ENCODE measurements around the gene WDR62.
"Not testable (repeated sequence)": the region's sequence is repeated elsewhere in the genome, so short reads cannot be mapped to it uniquely, and the experiment has no call there.

The WDR62 gene

DNA sequence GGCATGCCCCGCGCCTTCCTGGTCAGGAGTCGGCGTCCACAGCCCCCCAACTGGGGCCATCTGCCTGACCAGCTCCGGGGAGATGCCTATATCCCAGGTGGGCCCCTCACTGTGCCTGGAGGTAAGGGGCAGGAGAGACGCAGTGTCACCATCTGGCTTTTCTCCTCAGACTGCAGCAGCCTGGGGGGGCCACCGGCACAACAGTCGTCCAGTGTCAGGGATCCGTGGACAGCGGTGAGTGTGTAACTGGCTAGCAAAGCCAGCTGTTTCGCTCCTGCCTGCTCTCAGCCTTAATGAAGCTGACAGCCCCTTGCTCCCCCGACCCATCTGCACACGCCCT lies 56.5 kb downstream of the WDR62 start:
- DNase-seq (ENCODE audit: low spot score), result no peak

DNA sequence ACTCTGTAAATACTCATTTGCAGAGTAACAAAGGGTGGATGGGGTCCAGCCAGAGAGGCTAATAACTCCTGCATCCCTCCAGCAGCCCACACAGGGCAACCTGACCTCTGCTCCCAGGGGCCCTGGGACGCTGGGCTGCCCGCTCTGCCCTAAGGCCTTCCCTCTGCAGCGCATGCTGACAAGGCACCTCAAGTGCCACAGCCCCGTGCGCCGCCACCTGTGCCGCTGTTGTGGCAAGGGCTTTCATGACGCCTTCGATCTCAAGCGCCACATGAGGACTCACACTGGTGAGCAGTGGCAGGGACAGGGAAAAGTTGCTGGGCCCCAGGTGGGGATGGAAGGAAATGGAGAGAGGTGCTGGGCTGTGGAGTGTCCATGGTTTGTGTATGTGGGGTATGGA lies 58.0 kb downstream of the WDR62 start:
- no peak for DNase-seq (ENCODE audit: low spot score)

DNA sequence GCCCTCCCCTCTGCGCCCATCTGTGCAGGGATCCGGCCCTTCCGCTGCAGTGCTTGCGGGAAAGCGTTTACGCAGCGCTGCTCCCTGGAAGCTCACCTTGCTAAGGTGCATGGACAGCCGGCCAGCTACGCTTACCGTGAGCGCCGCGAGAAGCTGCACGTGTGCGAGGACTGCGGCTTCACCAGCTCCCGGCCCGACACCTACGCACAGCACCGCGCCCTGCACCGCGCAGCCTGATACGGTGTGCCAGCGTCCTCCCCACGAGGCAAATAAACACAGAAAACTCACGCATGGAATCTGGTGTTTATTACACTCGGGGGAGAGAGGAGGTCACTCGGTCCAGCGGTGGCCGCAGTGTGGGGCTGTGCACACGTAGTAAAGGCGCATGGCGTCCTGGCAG lies 58.7 kb downstream of the WDR62 start:
- no peak for DNase-seq (ENCODE audit: low spot score)

DNA sequence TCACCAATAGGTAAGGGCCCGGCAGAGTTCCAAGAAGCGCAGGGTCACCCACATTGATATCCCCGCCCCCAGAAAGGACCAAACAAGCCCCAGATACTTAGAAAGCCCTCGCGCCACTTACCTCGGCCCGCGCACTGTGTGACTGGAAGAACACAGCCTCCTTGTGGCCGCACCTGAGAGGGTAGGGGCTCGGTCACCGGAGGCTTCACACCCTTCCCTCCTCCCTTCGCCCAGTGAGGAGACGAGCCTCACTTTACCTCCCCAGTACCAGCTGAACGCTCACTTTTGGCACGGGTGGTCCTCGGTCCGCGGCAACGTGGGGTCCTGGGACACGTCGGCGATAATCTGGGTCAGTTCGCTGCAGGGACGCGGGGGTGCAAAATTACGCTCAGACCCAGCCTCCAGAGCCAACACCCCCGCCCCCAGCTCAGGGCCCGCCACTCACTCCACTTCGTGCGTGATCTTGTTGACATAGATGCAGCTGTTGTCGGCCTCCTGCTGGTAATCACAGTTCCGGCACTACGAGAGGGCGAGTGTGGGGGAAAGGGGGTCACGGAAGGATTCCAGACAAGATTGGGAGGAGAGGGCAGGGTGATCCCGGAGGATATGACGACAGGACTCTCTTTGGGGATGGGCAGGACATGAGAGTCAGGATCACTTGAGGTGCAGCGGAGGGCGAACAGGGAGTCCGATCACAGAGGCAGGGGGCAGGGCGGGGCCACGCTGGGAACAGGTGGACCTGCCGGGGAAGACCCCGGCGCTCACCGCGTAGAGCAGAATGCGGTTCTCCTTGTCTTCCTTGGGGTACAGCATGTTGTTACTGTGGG lies 59.4 kb downstream of the WDR62 start:
- DNase-seq (ENCODE audit: low spot score), result peak; percentile 39

DNA sequence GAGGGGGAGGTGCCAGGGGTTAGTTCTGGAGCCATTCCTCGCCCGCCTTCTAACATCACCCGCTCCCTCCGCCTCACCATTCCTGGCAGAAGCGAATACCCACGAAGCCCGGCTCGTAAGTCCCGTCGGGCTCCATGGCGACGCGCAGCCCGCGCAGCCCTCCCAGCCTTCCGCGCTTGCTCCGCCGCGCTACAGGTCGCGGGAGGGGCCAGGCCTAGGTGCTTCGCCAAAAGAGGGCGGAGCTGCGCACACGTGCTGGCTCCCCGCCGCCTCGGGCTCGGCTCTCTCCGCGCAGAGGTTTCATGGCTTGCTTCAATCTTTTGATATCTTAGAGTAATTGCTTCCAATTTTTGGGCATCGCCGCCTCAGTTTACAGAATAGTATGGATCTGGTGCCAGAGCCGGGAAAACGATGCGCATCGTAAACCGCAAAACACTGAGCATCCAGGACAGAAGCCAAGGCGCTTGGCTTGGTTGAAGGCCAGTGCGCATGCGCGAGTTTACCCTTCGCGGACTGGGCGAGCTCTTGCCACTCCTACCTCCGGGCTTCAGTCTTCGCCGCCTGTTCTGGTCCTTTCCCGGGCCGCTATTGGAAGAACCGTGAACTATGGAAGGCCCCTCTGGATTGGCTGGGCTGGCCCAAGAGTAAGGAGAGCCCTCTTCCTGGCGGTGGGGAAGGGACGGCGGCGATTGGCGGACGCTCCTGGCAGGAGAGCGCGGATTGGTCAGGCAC lies 60.2 kb downstream of the WDR62 start, which contains the start of gene POLR2I:
Gene POLR2I (minus strand): TSS at position 155 of the 732 bp plus-strand sequence. CDS start 19 bp downstream, at position 136.
- DNase-seq (ENCODE audit: low spot score), result peak; percentile 100

DNA sequence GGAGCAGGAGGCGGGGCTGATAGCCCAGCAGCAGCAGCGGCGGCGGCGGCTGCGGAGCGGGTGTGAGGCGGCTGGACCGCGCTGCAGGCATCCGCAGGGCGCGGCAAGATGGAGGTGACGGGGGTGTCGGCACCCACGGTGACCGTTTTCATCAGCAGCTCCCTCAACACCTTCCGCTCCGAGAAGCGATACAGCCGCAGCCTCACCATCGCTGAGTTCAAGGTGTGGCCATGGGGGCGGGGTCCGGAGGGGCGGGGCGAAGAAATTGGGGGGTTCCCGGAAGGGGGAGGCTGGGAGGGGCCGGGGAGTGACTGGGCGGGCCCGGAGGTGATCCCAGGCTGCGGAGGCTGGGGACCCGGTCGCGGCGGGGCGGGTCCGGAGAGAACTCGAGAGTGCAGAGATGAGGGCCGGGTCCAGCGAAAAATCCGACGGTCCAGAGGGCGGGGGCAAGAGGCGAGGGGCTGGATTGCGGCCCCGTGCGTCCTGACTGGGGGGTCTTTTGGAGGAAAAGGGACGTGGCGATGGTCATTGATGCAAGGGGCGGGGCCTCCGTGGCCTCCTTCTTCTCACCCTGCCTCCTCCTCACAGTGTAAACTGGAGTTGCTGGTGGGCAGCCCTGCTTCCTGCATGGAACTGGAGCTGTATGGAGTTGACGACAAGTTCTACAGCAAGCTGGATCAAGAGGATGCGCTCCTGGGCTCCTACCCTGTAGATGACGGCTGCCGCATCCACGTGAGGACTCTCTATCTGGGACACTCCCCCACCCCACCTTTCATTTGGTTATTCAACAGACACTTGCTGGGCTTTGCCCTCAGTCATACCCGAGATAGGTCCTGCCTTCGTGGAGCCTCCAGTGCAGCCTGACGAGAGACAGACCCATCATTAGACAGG lies 61.0 kb downstream of the WDR62 start, which contains the start of gene TBCB:
Gene TBCB (plus strand): TSS at position 16 of the 891 bp plus-strand sequence. CDS start 93 bp downstream, at position 109.
- no peak for DNase-seq (ENCODE audit: low spot score)

GRCh38 chr19:36116344-36116637 lies 61.6 kb downstream of the WDR62 start:
- DNase-seq (ENCODE audit: low spot score), result no peak

GRCh38 chr19:36120092-36120983 lies 65.6 kb downstream of the WDR62 start:
- DNase-seq (ENCODE audit: low spot score), result no peak

GRCh38 chr19:36120984-36121358 lies 66.3 kb downstream of the WDR62 start:
- no peak for DNase-seq (ENCODE audit: low spot score)

DNA sequence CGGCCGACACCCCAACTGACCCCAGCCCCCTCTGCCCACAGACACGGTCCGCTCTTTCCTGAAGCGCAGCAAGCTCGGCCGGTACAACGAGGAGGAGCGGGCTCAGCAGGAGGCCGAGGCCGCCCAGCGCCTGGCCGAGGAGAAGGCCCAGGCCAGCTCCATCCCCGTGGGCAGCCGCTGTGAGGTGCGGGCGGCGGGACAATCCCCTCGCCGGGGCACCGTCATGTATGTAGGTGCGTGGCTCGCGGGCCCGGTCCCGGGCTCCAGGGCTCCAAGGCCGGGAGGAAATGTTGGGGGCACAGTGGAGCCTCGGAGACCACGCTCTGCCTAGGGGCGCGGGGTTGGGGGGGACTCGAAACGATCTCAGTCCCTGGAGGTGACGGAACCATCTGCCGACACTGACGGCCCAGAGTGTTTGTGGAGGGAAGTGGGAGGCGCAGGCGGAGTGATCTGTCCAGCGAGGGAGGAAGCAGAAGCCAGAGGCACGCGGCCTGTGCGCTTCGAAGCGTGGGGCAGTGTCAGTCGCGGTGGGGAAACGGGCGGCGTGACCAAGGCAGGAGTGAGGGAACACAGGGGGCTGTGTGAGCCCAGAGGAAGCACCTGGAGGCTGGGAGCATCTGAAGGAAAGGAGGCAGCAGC lies 66.9 kb downstream of the WDR62 start:
- no peak for DNase-seq (ENCODE audit: low spot score)

DNA sequence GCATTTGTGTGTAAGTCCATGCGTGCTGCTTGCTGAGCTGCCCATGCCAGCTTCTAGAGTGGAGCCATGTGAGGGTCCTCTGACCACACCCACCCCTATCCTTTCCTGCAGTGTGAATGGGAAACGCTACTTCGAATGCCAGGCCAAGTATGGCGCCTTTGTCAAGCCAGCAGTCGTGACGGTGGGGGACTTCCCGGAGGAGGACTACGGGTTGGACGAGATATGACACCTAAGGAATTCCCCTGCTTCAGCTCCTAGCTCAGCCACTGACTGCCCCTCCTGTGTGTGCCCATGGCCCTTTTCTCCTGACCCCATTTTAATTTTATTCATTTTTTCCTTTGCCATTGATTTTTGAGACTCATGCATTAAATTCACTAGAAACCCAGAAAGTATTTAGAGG lies 70.9 kb downstream of the WDR62 start:
- no peak for DNase-seq (ENCODE audit: low spot score)

DNA sequence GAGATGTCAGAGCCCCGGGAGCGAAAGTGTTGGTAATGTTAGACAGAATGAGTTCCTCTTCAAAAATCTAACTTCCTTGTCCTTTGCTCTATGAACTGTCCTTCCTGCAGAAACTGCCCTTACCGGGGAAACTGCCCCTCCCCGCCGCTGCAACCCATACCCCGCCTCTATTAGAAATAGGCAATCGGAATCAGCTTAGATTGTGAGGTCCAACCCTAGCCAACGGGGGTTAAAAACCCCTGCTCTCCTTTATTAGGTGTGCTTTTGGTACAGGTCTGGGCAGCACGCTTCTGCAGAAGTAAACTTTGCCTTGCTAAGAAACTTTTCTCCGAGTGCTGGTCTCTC lies 73.7 kb downstream of the WDR62 start:
- DNase-seq (ENCODE audit: low spot score), result no peak

DNA sequence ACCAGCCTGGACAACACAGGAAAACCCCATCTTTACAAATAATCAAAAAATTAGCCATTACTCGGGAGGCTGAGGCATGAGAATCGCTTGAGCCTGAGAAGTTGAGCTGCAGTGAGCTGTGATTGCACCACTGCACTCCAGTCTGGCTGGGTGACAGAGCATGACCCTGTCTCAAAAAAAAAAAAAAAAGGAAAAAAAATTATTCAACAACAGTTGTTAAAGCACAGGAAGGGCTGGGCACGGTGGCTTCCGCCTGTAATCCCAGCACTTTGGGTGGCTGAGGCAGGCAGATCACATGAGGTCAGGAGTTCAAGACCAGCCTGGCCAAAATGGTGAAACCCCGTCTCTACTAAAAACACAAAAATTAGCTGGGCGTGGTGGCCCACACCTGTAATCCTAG lies 76.5 kb downstream of the WDR62 start:
- DNase-seq (ENCODE audit: low spot score), result not testable (repeated sequence)

DNA sequence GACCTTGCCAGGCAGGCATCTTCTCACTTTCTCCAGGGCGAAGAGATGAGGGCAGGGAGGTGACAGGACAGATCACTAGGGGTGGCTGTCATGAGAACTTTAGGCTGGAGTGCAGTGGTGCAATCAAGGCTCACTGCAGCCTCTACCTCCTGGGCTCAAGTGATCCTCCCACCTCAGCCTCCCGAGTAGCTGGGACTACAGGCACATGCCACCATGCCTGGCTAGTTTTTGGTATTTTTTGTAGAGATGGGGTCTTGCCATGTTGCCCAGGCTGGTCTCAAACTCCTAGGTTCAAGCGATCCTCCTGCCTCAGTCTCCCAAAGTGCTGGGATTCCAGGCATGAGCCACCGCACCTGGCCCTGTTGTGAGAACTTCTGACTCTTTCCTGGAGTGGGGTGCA lies 80.2 kb downstream of the WDR62 start:
- DNase-seq (ENCODE audit: low spot score), result not testable (repeated sequence)

GRCh38 chr19:36136964-36137686 lies 82.4 kb downstream of the WDR62 start:
- DNase-seq (ENCODE audit: low spot score), result no peak

GRCh38 chr19:36139120-36139472 lies 84.4 kb downstream of the WDR62 start:
- DNase-seq (ENCODE audit: low spot score), result no peak

DNA sequence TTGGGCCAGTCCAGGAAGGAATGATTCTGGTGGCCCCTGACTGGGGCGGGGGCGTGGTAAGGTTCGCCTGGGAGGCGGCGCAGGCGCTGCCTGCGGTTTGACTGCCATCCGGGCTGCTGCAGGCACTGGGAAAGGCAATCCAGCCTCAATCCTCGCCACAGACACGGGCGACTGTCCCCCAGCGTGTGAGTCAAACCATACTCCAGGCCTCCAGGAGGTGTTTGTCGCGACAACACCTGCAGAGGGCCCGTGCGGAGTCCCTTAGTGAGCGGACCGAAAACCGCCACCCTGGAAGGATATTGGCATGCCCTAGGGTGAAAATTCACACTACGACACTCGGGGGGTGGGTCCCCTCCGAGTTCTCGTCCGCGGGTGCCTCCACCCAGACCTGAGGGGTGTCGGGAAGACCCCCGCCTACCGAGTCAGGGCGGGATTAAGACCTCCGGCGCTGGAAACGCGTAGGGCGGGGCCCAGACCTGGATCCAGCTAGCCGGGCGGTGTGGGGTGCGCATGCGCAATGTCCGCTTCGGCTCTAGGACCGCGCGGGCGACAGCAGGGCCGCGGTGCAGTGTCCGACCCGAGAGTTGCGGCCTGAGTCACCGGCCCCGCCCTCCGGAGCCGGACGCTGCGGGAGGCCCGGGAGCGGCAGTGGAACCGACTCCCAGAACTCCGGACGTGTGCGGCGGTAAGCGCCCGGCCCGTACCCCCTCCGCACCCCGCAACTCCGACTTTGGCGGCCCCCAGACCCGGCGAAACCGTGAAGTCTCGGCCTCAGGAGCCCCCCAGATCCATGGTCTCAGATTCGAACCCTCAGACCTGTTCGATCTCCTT lies 85.0 kb downstream of the WDR62 start, which contains the start of gene CAPNS1:
Gene CAPNS1 (plus strand): TSS at position 594 of the 831 bp plus-strand sequence. CDS start 946 bp downstream, outside the sequence.
- DNase-seq (ENCODE audit: low spot score), result peak; percentile 94

GRCh38 chr19:36140304-36141038 lies 85.8 kb downstream of the WDR62 start:
- no peak for DNase-seq (ENCODE audit: low spot score)

All from pons (tissue), 1 donor.